ENCODE data around the gene APOBR.

DNA sequence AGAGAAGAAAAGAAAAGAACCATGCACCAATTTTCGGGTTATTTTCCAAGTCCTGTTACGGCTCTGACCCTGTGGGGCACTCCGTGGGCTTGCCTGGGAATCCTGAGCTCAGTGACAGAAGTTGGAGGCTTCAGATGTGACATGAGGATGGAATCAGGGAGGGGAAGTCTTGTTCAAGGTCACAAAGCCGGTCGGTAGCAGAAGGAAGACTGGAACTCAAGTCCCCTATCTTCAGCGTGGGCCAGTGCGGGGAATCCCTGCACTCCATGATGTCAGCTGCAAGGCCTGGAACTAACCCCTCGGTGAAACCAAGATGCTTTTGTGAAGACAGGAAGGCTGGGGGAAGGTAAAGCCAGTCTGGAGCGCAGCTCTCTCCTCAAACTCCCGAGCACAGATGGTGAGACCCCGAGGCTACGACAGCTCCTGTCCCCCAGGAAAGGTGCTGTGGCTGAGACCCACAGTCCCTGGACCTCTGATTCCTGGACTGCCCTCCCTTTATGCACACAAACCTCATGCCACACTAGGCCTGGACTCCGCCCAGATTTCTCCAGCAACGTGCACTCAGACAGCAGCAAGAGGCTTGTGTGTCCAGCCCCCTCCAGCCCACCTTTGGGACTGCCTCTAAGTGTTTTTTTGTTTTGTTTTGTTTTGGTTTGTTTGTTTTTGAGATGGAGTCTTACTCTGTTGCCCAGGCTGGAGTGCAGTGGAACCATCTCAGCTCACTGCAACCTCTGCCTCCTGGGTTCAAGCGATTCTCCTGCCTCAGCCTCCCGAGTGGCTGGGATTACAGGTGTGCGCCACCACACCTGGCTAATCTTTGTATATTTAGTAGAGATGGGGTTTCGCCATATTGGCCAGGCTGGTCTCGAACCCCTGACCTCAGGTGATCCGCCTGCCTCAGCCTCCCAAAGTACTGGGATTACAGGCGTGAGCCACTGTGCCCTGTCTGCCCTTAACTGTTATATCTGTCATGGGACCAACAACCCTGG lies 17.7 kb downstream of the APOBR start:
- no peak for TF ChIP-seq EZH2phosphoT487 (IDR thresholded peaks at IDR 0.05; ENCODE audit: borderline replicate concordance)
- TF ChIP-seq, protein P1, sequence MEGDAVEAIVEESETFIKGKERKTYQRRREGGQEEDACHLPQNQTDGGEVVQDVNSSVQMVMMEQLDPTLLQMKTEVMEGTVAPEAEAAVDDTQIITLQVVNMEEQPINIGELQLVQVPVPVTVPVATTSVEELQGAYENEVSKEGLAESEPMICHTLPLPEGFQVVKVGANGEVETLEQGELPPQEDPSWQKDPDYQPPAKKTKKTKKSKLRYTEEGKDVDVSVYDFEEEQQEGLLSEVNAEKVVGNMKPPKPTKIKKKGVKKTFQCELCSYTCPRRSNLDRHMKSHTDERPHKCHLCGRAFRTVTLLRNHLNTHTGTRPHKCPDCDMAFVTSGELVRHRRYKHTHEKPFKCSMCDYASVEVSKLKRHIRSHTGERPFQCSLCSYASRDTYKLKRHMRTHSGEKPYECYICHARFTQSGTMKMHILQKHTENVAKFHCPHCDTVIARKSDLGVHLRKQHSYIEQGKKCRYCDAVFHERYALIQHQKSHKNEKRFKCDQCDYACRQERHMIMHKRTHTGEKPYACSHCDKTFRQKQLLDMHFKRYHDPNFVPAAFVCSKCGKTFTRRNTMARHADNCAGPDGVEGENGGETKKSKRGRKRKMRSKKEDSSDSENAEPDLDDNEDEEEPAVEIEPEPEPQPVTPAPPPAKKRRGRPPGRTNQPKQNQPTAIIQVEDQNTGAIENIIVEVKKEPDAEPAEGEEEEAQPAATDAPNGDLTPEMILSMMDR (conservative IDR thresholded peaks at IDR 0.05; ENCODE audit: low read length), result no peak

Measured in Loucy (cell line).